Stimulated activated CD4-positive, alpha-beta T cell treated with anti-CD3 and anti-CD28 coated beads, Interleukin-4, amount 100 ng/mL, for 1 hour (primary cell): ENCODE measurements around the gene TP63.

ENCODE experiments used
- DNase-seq: peaks from one replicate; pipeline ENCODE4 v3.0.0-alpha.2; 2020

Gene TP63

GRCh38 chr3:189890496-189890895, 259.3 kb downstream of the TP63 start:
- DNase-seq = no peak

GRCh38 chr3:189896533-189896932, 265.3 kb downstream of the TP63 start:
- no peak for DNase-seq

GRCh38 chr3:189897406-189897805, 266.2 kb downstream of the TP63 start:
- no peak for DNase-seq

- no peak for DNase-seq
Observed at GRCh38 chr3:189898559-189899153, 267.5 kb downstream of the TP63 start.

- DNase-seq = no peak
Observed at GRCh38 chr3:189899186-189899585, 268.0 kb downstream of the TP63 start.

GRCh38 chr3:189900578-189900977, 269.4 kb downstream of the TP63 start:
- no peak for DNase-seq

GRCh38 chr3:189901481-189901880, 270.3 kb downstream of the TP63 start:
- no peak for DNase-seq

GRCh38 chr3:189902230-189903186, 271.3 kb downstream of the TP63 start:
- DNase-seq = no peak

GRCh38 chr3:189903562-189904250, 272.5 kb downstream of the TP63 start:
- DNase-seq = no peak

GRCh38 chr3:189907803-189908202, 276.6 kb downstream of the TP63 start:
- DNase-seq = no peak

GRCh38 chr3:189908646-189909045, 277.5 kb downstream of the TP63 start:
- DNase-seq = no peak

GRCh38 chr3:189909139-189909538, 277.9 kb downstream of the TP63 start:
- no peak for DNase-seq

GRCh38 chr3:189909573-189909972, 278.4 kb downstream of the TP63 start:
- no peak for DNase-seq

GRCh38 chr3:189911001-189911400, 279.8 kb downstream of the TP63 start:
- no peak for DNase-seq

GRCh38 chr3:189914799-189915198, 283.6 kb downstream of the TP63 start:
- no peak for DNase-seq

GRCh38 chr3:189921770-189922169, 290.6 kb downstream of the TP63 start:
- DNase-seq = no peak

- DNase-seq = no peak
Observed at GRCh38 chr3:189927975-189928895, 297.0 kb downstream of the TP63 start.

- no peak for DNase-seq
Observed at GRCh38 chr3:189936201-189936945, 305.2 kb downstream of the TP63 start.

GRCh38 chr3:189937302-189938127, 306.3 kb downstream of the TP63 start:
- no peak for DNase-seq

- no peak for DNase-seq
Observed at GRCh38 chr3:189941125-189941524, 309.9 kb downstream of the TP63 start.

GRCh38 chr3:189941679-189942078, 310.5 kb downstream of the TP63 start:
- no peak for DNase-seq
